H1 (cell line): ENCODE data around the gene OSBP.
A peak's percentile ranks its signal among the peaks of the same experiment; 100 is the strongest.

Experiments used
- EP300 ChIP-seq, 2 experiments: IDR thresholded peaks; 1 replicate in 1 of 2; 2 replicates in 1 of 2; pipeline ENCODE4 v1.6.1; 2011 to 2012; ENCODE audit warnings: low read depth in 2 of 2, low read length in 2 of 2, mild to moderate bottlenecking in 2 of 2, borderline replicate concordance in 1 of 2, inconsistent platforms in 1 of 2, moderate library complexity in 1 of 2
- EZH2 ChIP-seq: fragments of 200-600 bp; sonication (generic); IDR thresholded peaks from 2 replicates; pipeline ENCODE4 v1.7.1; 2012; ENCODE audit warnings: low read depth, mild to moderate bottlenecking, moderate library complexity, low read length, inconsistent platforms; ENCODE audit not compliant: severe bottlenecking
- JUND ChIP-seq: IDR thresholded peaks from 2 replicates; pipeline ENCODE4 v1.6.1; 2011; ENCODE audit warnings: mild to moderate bottlenecking, improper control_type of control experiment, low read length
- POLR2AphosphoS5 ChIP-seq: IDR thresholded peaks from 2 replicates; pipeline ENCODE4 v1.6.1; 2011; ENCODE audit warnings: low read depth, low read length
- RFX5 ChIP-seq: IDR thresholded peaks from 2 replicates; pipeline ENCODE4 v1.6.1; 2011; ENCODE audit warnings: low read depth, low read length, improper control_type of control experiment, borderline replicate concordance
- SP1 ChIP-seq: IDR thresholded peaks from 2 replicates; pipeline ENCODE4 v1.6.1; 2011; ENCODE audit warnings: low read depth, low read length
- SP2 ChIP-seq: IDR thresholded peaks from 2 replicates; pipeline ENCODE4 v1.6.1; 2012; ENCODE audit warnings: mild to moderate bottlenecking, low read length, inconsistent platforms
- TAF1 ChIP-seq: IDR thresholded peaks from 2 replicates; pipeline ENCODE4 v1.6.1; 2011; ENCODE audit warnings: mild to moderate bottlenecking, low read depth, low read length
- TCF12 ChIP-seq: IDR thresholded peaks from 2 replicates; pipeline ENCODE4 v1.6.1; 2011; ENCODE audit warnings: low read depth, mild to moderate bottlenecking, low read length
- TF ChIP-seq, protein P1 (sequence below), 3 experiments: IDR thresholded peaks; 1 replicate in 2 of 3; 2 replicates in 1 of 3; pipeline versions ENCODE4 v1.5.1 to v1.6.1; 2011; ENCODE audit warnings: low read length in 3 of 3, mild to moderate bottlenecking in 3 of 3, inconsistent platforms in 2 of 3, low read depth in 1 of 3, moderate library complexity in 1 of 3; ENCODE audit not compliant: insufficient read depth in 1 of 3; ENCODE audit errors: control extremely low read depth in 1 of 3

DNA sequence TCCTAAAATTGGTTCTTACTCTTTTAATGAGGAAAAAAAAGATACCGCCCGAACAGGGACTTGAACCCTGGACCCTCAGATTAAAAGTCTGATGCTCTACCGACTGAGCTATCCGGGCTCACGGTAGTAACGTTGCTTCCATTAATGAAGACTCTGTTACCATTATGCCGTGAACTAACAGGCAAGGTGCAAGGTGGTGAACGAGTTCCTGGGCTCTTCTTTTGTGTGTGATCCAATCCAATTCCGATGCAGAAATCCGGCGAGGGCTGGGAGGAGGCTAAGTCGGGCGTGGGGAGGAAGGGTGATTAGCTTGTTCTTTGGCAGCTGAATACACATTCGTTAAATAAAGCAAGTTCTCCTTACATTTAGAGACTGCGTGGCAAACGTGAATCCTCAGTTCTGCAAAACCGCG, 55.3 kb downstream of the OSBP start:
- TF ChIP-seq, protein P1, sequence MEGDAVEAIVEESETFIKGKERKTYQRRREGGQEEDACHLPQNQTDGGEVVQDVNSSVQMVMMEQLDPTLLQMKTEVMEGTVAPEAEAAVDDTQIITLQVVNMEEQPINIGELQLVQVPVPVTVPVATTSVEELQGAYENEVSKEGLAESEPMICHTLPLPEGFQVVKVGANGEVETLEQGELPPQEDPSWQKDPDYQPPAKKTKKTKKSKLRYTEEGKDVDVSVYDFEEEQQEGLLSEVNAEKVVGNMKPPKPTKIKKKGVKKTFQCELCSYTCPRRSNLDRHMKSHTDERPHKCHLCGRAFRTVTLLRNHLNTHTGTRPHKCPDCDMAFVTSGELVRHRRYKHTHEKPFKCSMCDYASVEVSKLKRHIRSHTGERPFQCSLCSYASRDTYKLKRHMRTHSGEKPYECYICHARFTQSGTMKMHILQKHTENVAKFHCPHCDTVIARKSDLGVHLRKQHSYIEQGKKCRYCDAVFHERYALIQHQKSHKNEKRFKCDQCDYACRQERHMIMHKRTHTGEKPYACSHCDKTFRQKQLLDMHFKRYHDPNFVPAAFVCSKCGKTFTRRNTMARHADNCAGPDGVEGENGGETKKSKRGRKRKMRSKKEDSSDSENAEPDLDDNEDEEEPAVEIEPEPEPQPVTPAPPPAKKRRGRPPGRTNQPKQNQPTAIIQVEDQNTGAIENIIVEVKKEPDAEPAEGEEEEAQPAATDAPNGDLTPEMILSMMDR (IDR thresholded peaks at IDR 0.05; ENCODE audit: control extremely low read depth in 1 of 3, insufficient read depth in 1 of 3, low read depth in 1 of 3, low read length in 3 of 3), result peak in 1 of 3 experiments; percentile 8; a peak in 1 of 4 replicates
- TF ChIP-seq SP1 (no peak), SP2 (no peak), EP300 (IDR thresholded peaks at IDR 0.05; ENCODE audit: borderline replicate concordance in 1 of 2, low read depth in 2 of 2, low read length in 2 of 2) (no peak), POLR2AphosphoS5 (no peak), RFX5 (no peak), EZH2 (no peak), TCF12 (no peak), JUND (no peak), TAF1 (no peak)
